SHP77 (cell line): ENCODE results near the gene TYW1.
"Not testable (repeated sequence)": the region's sequence is repeated elsewhere in the genome, so short reads cannot be mapped to it uniquely, and the experiment has no call there.

ENCODE experiments used
- DNase-seq, 2 experiments: peaks; one replicate each; lab custom pipeline; 2025; lab: John Stamatoyannopoulos, UW

TYW1 gene

DNA sequence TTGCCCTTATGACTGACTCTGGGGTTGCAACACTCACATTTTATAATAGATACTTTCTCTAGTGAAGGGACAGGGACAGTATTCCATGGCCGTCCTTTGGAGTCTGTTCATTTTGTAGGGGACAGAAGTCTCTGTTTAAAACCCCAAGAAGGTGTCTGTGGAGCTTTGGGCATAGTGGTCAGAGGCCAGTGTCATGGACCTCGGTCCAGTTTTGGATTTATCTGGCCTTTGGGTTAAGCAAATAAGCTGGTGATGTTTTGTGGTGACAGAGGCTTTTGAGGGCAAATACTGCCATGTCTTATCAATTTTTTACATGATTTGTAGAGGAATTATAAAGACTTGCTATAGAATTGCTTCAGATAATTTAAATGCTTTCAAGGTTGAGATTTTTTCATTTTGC is 50.2 kb downstream of the TYW1 start:
- DNase-seq: not testable (repeated sequence)

DNA sequence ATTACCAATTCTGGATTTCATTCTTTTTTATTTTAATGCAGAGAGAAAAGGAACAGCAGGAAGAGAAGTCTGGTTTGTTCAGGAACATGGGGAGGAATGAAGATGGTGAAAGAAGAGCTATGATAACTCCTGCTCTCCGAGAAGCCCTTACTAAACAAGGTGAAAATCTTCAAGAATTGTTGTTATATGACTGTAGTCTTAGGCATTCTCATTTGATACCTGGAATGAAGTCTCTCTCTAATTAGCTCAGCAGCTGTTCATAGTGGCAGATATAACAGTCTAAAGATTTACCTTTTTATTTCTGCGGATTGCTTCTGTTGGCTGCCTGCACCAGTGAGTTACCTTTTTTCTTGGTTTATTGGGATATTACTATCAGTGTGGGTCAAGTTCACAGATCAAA is 53.3 kb downstream of the TYW1 start:
- not testable (repeated sequence) for DNase-seq

DNA sequence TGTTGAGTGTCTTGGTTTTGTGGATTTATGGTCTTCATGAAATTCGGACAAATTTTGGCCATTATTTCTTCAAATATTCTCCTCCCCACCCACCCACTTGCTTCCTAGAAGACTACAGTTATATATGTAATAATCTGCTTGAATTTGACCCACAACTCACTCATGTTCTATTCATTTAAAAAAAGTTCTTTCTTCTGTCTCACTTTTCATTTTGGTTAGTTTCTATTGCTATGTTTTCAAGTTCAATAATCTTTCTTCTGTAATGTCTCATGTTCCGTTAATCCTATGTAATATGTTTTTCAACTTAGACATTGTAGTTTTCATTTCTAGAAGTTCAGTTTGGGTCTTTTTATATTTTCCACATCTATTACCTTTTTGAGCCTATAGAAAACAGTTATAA is 55.5 kb downstream of the TYW1 start:
- DNase-seq: not testable (repeated sequence)

DNA sequence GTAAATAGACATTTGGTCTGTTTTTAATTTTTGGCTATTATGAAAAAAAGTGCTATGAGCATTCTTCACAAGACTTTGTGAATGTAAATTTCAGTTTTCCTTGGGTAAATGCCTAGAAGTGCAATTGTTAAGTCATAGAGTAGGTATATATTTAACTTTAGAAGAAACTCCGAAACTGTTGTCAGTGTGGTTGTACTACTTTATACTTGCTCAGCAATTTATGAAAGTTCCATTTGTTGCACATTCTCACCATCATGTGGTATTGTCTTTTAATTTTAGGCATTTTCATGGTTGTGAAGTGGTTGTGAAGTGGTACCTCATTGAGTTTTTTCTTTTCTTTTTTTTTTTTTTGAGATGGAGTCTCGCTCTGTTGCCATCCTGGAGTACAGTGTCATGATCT is 60.0 kb downstream of the TYW1 start:
- DNase-seq: no peak

DNA sequence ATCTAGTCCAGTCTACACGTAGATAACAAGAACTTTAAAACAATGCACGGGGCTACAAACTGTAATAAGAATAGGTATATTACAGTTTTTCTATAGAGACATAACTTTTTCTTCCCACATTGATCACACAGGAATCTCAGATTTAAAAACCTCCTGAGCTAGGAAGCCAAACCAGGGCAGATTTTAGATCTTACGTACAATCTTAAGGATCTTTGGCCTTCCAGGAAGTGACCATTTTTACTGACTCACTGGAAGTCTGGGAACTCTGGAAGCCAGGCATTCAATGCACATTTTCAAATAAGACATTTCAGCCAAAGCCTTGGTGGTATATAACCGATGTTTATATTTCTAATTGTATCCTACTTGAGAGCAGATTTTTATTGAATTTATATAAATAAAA is 64.7 kb downstream of the TYW1 start:
- not testable (repeated sequence) for DNase-seq

DNA sequence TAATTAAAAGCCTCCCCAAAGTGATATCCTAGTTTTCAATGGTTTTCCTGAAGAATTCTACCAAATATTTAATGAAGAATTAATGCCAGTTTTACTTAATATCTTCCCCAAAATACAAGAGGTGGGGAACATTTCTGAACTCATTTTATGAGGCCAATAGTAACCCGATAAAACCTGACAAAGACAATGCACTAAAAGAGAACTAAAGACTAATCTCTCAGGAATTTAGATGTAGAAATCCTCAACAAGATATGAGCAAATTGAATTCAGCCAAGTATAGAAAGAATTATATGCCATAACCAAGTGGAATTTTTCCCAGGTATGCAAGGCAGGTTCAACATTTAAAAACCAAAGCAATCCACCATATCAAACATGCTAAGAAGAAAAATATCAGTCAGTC is 66.2 kb downstream of the TYW1 start:
- not testable (repeated sequence) for DNase-seq

DNA sequence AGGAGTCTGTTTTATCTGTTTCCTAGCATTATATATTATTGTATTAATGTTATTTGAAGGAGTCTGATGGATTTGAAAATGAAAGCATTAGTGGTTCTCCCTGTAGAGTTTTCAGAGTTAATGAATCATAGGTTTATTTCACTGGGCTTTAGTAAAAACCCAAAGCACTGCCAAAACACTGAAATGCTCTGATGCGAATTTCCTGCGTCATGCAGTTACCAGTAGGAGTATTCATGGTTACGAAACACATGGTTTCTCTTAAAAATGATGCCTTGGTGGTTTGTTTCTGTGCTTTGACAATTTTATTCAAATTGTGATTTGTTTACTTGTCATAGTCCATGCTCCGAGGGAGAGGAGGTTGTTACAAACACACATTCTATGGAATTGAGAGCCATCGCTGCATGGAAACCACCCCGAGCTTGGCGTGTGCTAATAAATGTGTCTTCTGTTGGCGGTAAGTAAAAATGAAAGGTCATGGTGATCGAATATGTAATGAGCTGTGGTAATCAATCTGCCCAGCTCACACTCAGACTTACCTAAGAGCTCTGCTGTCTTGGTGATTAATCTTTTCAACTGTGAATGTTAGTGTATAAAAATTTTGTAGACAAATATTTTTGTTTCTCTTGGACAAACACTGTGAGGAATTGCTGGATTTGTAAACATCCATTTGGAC is 70.5 kb downstream of the TYW1 start:
- DNase-seq: not testable (repeated sequence)

DNA sequence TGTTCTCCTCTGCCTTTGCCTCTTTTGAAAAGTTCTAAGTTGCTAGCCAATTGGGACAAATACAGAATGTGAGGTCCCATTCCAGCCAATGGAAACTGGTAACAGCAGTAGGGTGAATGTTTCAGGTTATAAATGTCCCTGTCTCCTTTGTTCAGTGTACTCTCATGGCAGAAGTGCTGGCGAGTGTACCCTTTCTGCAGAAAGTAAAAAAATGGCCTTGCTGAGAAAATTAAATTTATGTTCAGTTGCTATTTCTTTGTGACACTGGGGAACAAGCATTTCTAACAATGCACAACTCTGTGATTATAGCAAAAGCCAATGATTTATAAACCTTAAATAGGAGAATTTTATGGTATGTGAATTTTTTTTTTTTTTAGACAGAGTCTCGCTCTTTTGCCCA is 79.5 kb downstream of the TYW1 start:
- not testable (repeated sequence) for DNase-seq

DNA sequence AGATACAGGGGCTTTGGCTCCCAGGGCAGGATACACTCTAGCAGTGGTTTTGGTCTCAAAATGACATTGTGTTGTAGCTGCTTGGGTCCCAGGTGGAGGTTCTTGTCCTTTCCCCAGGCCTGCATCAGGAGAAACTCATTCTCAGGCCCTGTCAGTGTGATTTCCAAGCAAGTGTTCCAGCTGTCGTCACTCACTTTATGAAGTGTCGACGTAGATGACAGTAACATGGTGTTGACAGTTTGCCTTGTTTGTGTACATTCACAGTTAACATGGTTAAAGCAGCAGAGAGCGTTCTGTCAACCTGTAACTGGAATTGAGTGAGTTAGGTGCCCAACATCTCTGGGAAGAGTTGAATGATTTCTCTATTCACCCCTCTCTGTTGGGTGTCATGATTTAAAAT is 86.2 kb downstream of the TYW1 start:
- not testable (repeated sequence) for DNase-seq

DNA sequence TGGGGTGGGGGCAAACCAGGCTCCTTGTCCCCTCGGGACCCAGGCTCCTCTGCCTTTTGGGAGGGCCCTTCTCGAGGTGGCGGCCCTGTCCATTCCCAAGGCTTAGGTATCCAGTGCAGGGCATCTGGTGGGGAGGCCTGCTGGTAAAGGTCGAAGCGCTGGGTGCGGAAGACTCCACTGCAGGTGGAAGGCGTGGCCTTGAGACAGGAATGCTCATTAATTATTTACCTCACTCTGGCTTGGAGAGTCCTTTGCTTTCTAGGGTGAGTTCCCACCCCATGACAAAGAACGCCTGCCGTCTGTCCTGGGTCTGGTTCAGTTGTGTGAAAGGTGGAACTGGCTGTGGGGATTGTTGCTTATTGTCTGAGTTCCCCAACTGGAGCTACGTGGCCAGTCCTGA is 92.6 kb downstream of the TYW1 start:
- DNase-seq: not testable (repeated sequence)

DNA sequence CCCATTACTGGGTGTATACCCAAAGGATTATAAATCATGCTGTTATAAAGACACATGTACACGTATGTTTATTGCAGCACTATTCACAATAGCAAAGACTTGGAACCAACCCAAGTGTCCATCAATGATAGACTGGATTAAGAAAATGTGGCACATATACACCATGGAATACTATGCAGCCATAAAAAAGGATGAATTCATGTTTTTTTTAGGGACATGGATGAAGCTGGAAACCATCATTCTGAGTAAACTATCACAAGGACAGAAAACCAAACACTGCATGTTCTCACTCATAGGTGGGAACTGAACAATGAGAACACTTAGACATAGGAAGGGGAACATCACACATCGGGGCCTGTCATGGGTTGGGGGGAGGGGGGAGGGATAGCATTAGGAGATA is 94.4 kb downstream of the TYW1 start:
- not testable (repeated sequence) for DNase-seq

DNA sequence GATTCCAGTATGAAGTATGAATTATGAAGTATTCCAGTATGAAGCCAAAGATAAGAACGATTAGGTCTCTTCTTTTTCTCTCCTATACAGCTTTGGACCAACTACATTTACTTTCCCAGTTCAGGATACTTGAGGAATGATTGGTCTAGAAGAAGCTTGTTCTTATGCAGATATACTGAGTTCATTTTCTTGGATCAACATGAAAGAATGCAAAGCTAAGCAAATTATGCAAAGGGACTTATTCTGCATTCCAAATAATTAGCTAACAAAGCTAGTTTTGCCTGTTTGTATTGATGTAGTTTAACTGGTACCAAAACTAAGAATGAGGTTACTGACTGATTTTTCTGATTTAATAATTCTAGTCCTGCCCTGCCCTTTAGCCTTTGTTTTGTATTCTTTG is 101.4 kb downstream of the TYW1 start:
- DNase-seq: not testable (repeated sequence)

DNA sequence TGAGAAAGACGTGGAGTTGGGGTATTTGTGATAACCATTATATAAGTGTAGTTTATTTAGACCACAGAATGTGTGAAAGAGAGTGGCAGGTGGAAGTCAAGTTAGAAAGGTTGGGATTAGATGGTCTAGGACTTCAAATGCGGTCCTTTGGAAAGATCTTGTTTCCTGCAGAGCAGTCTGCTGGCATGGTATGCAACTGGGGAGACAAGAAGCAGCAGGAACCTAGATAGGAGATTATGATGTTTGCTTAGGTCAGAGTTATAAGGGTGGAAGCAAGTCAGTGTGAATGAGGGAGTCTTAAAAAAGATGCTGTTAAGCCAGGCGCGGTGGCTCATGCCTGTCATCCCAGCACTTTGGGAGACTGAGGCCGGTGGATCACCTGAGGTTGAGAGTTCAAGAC is 102.8 kb downstream of the TYW1 start:
- not testable (repeated sequence) for DNase-seq

DNA sequence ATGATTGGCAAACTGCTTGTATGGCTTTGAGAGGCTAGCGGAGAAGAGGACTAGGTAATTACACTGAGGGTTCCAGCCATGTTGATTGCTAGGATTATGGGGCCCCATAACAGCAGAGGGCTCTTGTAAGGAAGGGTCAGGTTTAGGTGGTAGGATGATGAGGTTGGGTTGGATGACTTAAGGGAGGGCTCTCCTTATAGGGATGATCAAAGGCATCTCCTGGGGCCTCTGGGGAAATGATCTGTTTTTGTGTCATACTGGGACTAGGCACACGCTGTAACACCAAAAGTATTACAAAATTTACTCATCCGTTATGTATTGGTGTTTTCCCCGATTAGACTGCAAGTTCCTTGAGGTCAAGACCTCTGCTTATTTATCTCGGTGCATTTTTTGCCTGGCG is 103.4 kb downstream of the TYW1 start:
- DNase-seq: not testable (repeated sequence)

DNA sequence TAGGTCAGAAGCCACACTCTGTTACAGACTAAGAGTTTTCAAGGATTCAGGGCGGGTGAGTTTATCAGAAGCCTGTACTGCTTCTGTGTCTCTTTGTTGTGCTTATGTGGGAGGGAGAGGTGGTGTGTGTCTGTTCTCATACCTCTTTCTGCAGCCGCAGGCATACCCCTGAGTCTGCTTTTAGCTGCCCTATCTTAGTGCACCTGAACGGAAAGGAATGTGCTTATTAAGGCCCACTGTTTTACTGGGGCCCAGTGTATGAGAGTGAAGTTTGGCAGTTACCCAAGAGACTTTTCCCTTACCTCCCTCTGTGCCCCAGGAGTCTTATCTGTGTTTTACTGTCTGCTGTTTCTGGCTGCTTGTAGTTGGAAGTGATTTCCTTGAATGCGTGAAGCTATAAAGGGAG is 104.3 kb downstream of the TYW1 start:
- DNase-seq: no peak

DNA sequence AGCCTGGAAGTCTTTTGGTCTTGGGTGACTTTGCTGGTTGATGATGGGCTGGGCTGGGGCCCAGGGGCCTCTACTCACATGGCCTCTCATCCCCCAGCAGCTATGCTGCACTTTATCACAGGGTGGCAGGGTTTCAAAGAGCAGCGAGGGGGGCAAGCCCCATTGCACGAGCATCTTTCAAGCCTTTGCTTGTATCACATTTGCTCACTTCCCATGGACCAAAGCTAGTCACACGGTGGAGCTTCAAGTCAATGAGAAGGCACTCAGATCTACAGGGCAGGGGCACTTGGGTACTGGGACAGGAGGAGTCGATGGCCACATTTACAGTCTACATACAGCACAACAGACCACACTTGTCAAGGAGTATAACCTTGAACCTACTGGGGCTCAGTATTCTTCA is 108.3 kb downstream of the TYW1 start:
- not testable (repeated sequence) for DNase-seq

DNA sequence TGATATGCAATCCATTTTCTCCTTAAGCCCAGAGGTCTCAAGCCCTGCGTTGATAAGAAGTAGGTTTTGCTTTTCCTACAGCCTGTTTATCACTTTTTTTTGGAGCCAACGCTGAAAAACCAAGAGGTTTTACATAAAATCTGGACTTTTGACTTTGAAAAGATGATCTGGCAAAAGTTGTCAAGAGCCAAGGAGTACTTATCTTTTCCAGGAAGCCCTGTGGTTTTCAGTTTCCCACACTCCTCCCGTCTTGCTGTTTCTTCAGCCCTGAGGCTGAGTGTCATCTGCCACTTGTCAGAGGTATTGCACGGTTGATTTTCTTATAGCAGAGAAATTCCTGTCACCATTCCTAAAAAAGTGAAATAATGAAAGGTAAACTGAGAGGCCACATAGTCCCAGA is 108.7 kb downstream of the TYW1 start:
- no peak for DNase-seq

DNA sequence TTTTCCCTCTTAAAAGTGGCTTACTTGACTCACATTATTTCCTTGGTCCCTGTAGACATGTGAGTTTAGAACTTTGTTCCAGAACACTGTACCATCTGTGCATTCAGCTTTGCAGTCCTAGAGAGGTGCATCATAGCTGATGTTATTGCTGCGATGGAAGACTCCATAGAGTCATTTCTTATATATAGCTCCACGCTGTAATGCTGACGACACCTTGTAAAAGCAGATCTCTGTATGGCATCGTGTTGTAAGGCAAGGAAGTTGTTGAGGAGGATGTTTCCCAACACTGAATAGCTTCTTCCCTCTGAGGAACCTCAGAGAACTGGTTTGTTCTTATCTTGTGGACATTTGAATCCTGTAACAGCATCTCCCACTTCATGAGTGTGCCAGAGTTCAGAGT is 109.6 kb downstream of the TYW1 start:
- DNase-seq: not testable (repeated sequence)

DNA sequence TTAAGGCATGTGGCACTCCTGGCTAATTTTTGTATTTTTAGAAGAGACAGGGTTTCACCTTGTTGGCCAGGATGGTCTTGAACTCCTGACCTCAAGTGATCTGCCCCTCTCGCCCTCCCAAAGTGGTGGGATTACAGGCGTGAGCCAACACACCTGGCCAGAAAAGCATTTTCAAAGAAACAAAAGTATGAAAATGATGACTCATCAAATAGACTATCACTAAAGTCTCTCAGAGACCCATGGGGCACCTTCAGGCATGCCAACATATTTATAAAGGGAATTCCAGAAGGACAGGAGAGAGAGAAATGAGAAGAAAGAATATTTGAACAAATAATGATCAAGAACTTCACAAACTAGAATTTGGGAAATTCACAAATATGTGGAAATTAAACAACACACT is 114.7 kb downstream of the TYW1 start:
- not testable (repeated sequence) for DNase-seq

DNA sequence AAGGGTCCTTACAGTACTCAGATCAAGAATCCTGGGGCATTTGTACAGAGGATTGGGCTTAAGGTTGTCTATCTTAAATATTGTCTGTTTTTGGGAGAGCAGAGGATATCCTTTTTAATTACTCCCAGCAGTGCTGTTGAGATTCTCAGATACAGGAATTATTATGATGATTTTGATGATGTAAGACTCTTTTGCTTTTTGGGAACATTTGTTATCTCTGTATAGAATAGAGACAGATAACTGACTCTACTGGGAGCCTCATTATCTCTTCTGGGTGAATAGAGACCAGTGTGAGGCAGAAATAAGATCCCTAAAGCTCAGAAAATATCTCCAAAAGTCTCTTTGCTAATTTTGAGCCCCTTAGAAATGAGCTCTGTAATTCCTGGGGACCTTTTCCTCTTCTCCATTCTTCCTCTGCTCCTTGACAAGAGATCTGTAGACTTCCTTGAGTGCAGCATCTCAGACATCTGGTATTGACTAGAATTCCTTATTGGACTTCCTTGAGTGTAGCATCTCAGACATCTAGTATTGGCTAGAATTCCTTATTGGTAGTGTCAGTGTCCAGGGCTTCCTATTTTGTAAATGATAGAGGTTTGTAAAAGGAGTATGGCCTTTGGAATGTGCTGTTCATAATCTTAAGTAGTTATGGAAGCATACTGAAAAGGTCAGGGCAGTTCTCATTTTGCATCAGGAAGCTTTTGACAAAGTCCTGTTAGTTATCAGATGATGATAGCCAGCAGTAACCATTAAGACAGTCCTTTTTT is 118.0 kb downstream of the TYW1 start:
- not testable (repeated sequence) for DNase-seq

DNA sequence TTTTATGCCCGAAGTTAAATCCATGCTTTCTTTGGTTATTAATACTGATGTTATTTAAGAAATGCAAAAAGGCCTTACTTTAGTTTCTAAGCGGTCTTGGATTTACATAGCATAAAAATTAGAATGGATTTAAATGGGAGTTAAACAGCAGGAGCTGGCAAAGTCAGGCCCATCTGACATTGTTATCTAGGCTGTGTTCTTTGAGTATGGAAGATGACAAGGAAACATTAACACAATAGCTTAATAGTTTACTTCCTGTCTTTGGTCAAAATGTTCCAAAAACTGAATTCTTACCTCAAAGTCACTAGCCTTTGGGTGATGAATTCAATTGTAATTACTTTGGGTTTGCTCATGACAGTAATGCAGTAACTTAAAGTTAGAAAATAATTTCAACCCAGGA is 123.9 kb downstream of the TYW1 start:
- not testable (repeated sequence) for DNase-seq

DNA sequence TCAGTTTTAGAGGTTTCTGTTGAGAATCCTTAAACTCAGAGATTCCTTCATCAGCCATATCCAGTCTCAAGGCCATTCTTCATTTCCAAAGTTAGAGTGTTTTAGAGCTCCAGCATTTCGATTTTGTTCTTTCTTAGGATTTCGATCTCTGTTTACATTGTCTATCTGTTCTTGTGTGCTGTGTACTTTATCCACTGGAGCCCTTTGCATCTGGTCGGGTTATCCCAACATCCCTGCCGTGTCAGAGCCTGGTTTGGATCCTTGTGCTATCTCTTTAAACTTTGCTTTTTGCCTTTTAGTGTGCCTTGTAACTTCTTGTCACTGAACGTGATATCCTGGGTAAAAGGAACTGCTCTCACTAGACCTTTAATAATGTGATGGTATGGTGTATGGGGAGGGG is 131.6 kb downstream of the TYW1 start:
- DNase-seq: not testable (repeated sequence)

DNA sequence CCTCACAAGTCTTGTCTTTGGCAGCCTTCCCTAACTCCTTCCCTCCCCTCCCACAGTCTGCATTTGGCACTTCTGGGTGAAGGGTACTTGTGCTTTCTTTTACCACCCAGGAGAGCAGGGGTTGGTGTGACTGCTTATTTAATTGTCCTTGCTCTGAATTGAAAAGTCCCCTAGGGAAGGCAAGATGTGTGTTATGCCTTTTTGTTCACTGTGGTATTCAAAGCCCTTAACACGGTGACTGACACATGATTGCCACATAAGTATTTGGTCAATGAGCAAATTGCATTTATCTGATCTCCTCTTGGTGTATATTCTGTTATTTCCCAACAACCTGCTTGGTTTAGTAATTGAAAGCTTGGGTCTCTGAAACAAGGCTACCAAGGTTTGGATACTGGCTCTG is 134.1 kb downstream of the TYW1 start:
- not testable (repeated sequence) for DNase-seq

DNA sequence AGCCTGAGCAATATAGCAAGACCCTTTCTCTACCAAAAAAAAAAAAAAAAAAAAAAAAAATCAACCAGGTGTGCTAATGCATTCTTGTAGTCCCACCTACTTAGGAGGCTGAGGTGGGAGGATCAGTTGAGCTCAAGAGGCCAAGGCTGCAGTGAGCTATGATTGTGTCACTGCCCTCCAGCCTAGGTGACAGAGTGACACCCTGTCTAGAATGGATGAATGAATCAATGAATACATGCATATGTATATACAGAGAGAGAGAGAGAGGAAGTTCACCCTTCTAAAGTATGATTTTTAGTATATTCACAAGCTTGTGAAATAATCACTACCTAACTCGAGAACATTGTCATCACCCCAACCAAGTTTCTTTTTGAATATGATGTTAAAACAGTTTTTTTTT is 138.3 kb downstream of the TYW1 start:
- not testable (repeated sequence) for DNase-seq
